DOHH2 (cell line): ENCODE results near the gene USB1.

ENCODE experiments used
- H3F3A ChIP-seq: fragments of 200-600 bp; sonication (generic), shearing (Covaris generic); 2 replicates; pipeline ENCODE4 v1.6.0; 2016; ENCODE audit warnings: antibody characterized with exemption, mild to moderate bottlenecking; ENCODE audit not compliant: control insufficient read depth, insufficient read depth
- H3K27ac ChIP-seq: fragments of 200-600 bp; sonication (generic); 2 replicates; pipeline ENCODE4 v1.5.1; 2014; ENCODE audit warnings: low read depth, mild to moderate bottlenecking, low read length, moderate library complexity
- H3K27me3 ChIP-seq: fragments of 200-600 bp; sonication (generic); 2 replicates; pipeline ENCODE4 v1.6.1; 2014; ENCODE audit warnings: mild to moderate bottlenecking, low read length, mixed read lengths; ENCODE audit not compliant: control insufficient read depth
- H3K36me3 ChIP-seq: fragments of 200-600 bp; sonication (generic); 2 replicates; pipeline ENCODE4 v1.6.1; 2014; ENCODE audit warnings: mild to moderate bottlenecking, low read length, moderate library complexity, mixed read lengths; ENCODE audit not compliant: control insufficient read depth
- H3K4me1 ChIP-seq: fragments of 200-600 bp; sonication (generic); 2 replicates; pipeline ENCODE4 v1.6.1; 2014; ENCODE audit warnings: mild to moderate bottlenecking, low read length, mixed read lengths; ENCODE audit not compliant: control insufficient read depth
- H3K4me2 ChIP-seq: fragments of 200-600 bp; sonication (generic); 2 replicates; pipeline ENCODE4 v1.6.0; 2014; ENCODE audit warnings: mild to moderate bottlenecking, low read length, moderate library complexity
- H3K4me3 ChIP-seq: fragments of 200-600 bp; sonication (generic); 2 replicates; pipeline ENCODE4 v1.5.1; 2014; ENCODE audit warnings: mild to moderate bottlenecking, low read length, mixed read lengths
- H3K79me2 ChIP-seq: fragments of 200-600 bp; sonication (generic); 2 replicates; pipeline ENCODE4 v1.6.1; 2014; ENCODE audit warnings: mild to moderate bottlenecking, low read length, mixed read lengths; ENCODE audit not compliant: control insufficient read depth
- H3K9me2 ChIP-seq: fragments of 200-600 bp; sonication (generic); replicated peaks from 2 replicates; pipeline ENCODE4 v1.6.1; 2014; ENCODE audit warnings: mild to moderate bottlenecking, low read length, mixed read lengths; ENCODE audit not compliant: control insufficient read depth
- H3K9me3 ChIP-seq: fragments of 200-600 bp; sonication (generic); 2 replicates; pipeline ENCODE4 v1.6.1; 2014; ENCODE audit warnings: antibody characterized with exemption, low read length, mixed read lengths; ENCODE audit not compliant: control insufficient read depth, insufficient read depth
- H4K20me1 ChIP-seq: fragments of 200-600 bp; sonication (generic); 2 replicates; pipeline ENCODE4 v1.6.0; 2014; ENCODE audit warnings: low read depth, mild to moderate bottlenecking, antibody characterized with exemption, low read length, moderate library complexity; ENCODE audit not compliant: control insufficient read depth, insufficient read depth
- CTCF ChIP-seq: fragments of 200-600 bp; sonication (generic); IDR thresholded peaks from one replicate; pipeline ENCODE4 v1.5.1; 2014; ENCODE audit warnings: antibody characterized with exemption, mild to moderate bottlenecking, low read depth, low read length; ENCODE audit not compliant: poor library complexity, severe bottlenecking
- EZH2phosphoT487 ChIP-seq: fragments of 200-600 bp; sonication (generic); IDR thresholded peaks from 2 replicates; pipeline ENCODE4 v1.6.1; 2017; ENCODE audit warnings: borderline replicate concordance, mild to moderate bottlenecking, antibody characterized with exemption, low read length, moderate library complexity, mixed read lengths

The USB1 gene

GRCh38 chr16:57957673-57958392, 43.4 kb upstream of the USB1 start:
- H3F3A ChIP-seq: no peaks in the 10 kb centered on the region
- H3K36me3 ChIP-seq: no peaks in the 10 kb centered on the region
- H3K79me2 ChIP-seq: no peaks in the 10 kb centered on the region
- no peaks in the 10 kb centered on the region for H4K20me1 ChIP-seq
- no peaks in the 10 kb centered on the region for H3K9me2 ChIP-seq
- H3K27me3 ChIP-seq: no peaks in the 10 kb centered on the region
- TF ChIP-seq CTCF (no peak), EZH2phosphoT487 (no peak)
- no peak overlapping the region for H3K27ac ChIP-seq
- H3K9me3 ChIP-seq: no peaks in the 10 kb centered on the region
- H3K4me3 ChIP-seq: no peak overlapping the region
- no peak overlapping the region for H3K4me2 ChIP-seq
- H3K4me1 ChIP-seq: no peaks in the 10 kb centered on the region

- H3K9me3 ChIP-seq: no peaks in the 10 kb centered on the region
- no peaks in the 10 kb centered on the region for H3K9me2 ChIP-seq
- H3F3A ChIP-seq: no peaks in the 10 kb centered on the region
- no peaks in the 10 kb centered on the region for H3K79me2 ChIP-seq
- no peak for TF ChIP-seq CTCF
- no peak for TF ChIP-seq EZH2phosphoT487
- no peak overlapping the region for H3K4me3 ChIP-seq
- H3K4me1 ChIP-seq: no peaks in the 10 kb centered on the region
- no peaks in the 10 kb centered on the region for H3K36me3 ChIP-seq
- H3K27ac ChIP-seq: no peak overlapping the region
- H3K4me2 ChIP-seq: no peak overlapping the region
- no peaks in the 10 kb centered on the region for H4K20me1 ChIP-seq
- no peaks in the 10 kb centered on the region for H3K27me3 ChIP-seq
Measured at GRCh38 chr16:57958544-57958943, 42.7 kb upstream of the USB1 start.

- H3K4me1 ChIP-seq: no peaks in the 10 kb centered on the region
- H3K36me3 ChIP-seq: no peaks in the 10 kb centered on the region
- no peaks in the 10 kb centered on the region for H3K9me3 ChIP-seq
- no peaks in the 10 kb centered on the region for H3K9me2 ChIP-seq
- H3F3A ChIP-seq: no peaks in the 10 kb centered on the region
- no peaks in the 10 kb centered on the region for H4K20me1 ChIP-seq
- TF ChIP-seq EZH2phosphoT487 (no peak), CTCF (no peak)
- no peaks in the 10 kb centered on the region for H3K27me3 ChIP-seq
- no peak overlapping the region for H3K4me3 ChIP-seq
- H3K79me2 ChIP-seq: no peaks in the 10 kb centered on the region
- no peak overlapping the region for H3K4me2 ChIP-seq
- H3K27ac ChIP-seq: no peak overlapping the region
Measured at GRCh38 chr16:57959121-57959520, 42.1 kb upstream of the USB1 start.
